Stimulated activated CD4-positive, alpha-beta T cell treated with anti-CD3 and anti-CD28 coated beads, Interleukin-1b, Interleukin-23, amount 100 ng/mL, for 1 hour (primary cell): Measurements from ENCODE around the gene LILRA6.
"Not testable (repeated sequence)": the region's sequence is repeated elsewhere in the genome, so short reads cannot be mapped to it uniquely, and the experiment has no call there.

Experiments
- DNase-seq, 2 donors: peaks; one replicate each; pipeline ENCODE4 v3.0.0-alpha.2; 2020; ENCODE audit warnings: low read depth in 2 of 2

Gene LILRA6

GRCh38 chr19:54266133-54266532 lies 23.5 kb upstream of the LILRA6 start:
- peak; percentile 7 to 54 for DNase-seq

- no peak for DNase-seq
Observed at GRCh38 chr19:54262470-54262869, 19.9 kb upstream of the LILRA6 start.

- no peak for DNase-seq
Observed at GRCh38 chr19:54262066-54262465, 19.5 kb upstream of the LILRA6 start.

GRCh38 chr19:54257116-54257480 lies 14.5 kb upstream of the LILRA6 start, which contains the start of gene LILRB5:
Gene LILRB5 (minus strand): TSS chr19:54257273. CDS start chr19:54257193, 80 bp downstream.
- no peak for DNase-seq

GRCh38 chr19:54256250-54257115 lies 13.9 kb upstream of the LILRA6 start:
- DNase-seq = no peak

GRCh38 chr19:54255105-54255775 lies 12.7 kb upstream of the LILRA6 start:
- DNase-seq = no peak

GRCh38 chr19:54254195-54254906 lies 11.8 kb upstream of the LILRA6 start:
- DNase-seq = no peak

- DNase-seq = no peak
Observed at GRCh38 chr19:54253331-54254194, 11.0 kb upstream of the LILRA6 start.

- DNase-seq = no peak
Observed at GRCh38 chr19:54252845-54253244, 10.3 kb upstream of the LILRA6 start.

GRCh38 chr19:54252243-54252642 lies 9.7 kb upstream of the LILRA6 start:
- no peak for DNase-seq

- DNase-seq = no peak
Observed at GRCh38 chr19:54248016-54248601, 5.5 kb upstream of the LILRA6 start.

- no peak for DNase-seq
Observed at GRCh38 chr19:54247106-54247930, 4.7 kb upstream of the LILRA6 start.

GRCh38 chr19:54245936-54246335 lies 3.3 kb upstream of the LILRA6 start:
- DNase-seq = no peak

- not testable (repeated sequence) for DNase-seq
Observed at GRCh38 chr19:54243809-54244208, 1.2 kb upstream of the LILRA6 start.

GRCh38 chr19:54242234-54242633 lies 356 bp downstream of the LILRA6 start:
- not testable (repeated sequence) for DNase-seq

GRCh38 chr19:54240372-54241336 lies 1.9 kb downstream of the LILRA6 start:
- DNase-seq = not testable (repeated sequence)

GRCh38 chr19:54239491-54240371 lies 2.9 kb downstream of the LILRA6 start:
- DNase-seq = not testable (repeated sequence)

GRCh38 chr19:54233941-54234340 lies 8.6 kb downstream of the LILRA6 start:
- no peak for DNase-seq
